HG03025 (cell line): ENCODE results near the gene CR2.
A peak's percentile ranks its signal among the peaks of the same experiment; 100 is the strongest.
"Not testable (repeated sequence)": the region's sequence is repeated elsewhere in the genome, so short reads cannot be mapped to it uniquely, and the experiment has no call there.

ENCODE experiments used
- ATAC-seq: cut with Tn5 transposase; IDR thresholded peaks from one replicate; pipeline ENCODE4 v1.9.1; 2021; ENCODE audit warnings: mild to moderate bottlenecking, moderate library complexity; ENCODE audit not compliant: unreplicated experiment, low FRiP score

The CR2 gene

GRCh38 chr1:207440626-207441025, 13.5 kb upstream of the CR2 start:
- no peak for ATAC-seq

GRCh38 chr1:207444514-207445217, 9.5 kb upstream of the CR2 start:
- no peak for ATAC-seq

- no peak for ATAC-seq
Observed at GRCh38 chr1:207453710-207454045, 450 bp upstream of the CR2 start.

- no peak for ATAC-seq
Observed at GRCh38 chr1:207455183-207455754, 1.1 kb downstream of the CR2 start.

GRCh38 chr1:207458414-207458813, 4.3 kb downstream of the CR2 start:
- no peak for ATAC-seq

GRCh38 chr1:207459008-207459407, 4.9 kb downstream of the CR2 start:
- ATAC-seq: no peak

GRCh38 chr1:207461649-207462048, 7.5 kb downstream of the CR2 start:
- no peak for ATAC-seq

- no peak for ATAC-seq
Observed at GRCh38 chr1:207462535-207462934, 8.4 kb downstream of the CR2 start.

GRCh38 chr1:207463021-207463420, 8.9 kb downstream of the CR2 start:
- no peak for ATAC-seq

- no peak for ATAC-seq
Observed at GRCh38 chr1:207463571-207463970, 9.4 kb downstream of the CR2 start.

- ATAC-seq: no peak
Observed at GRCh38 chr1:207470927-207471326, 16.8 kb downstream of the CR2 start.

- no peak for ATAC-seq
Observed at GRCh38 chr1:207474210-207474609, 20.1 kb downstream of the CR2 start.

GRCh38 chr1:207486198-207486597, 32.1 kb downstream of the CR2 start:
- no peak for ATAC-seq

- no peak for ATAC-seq
Observed at GRCh38 chr1:207487636-207488035, 33.5 kb downstream of the CR2 start.

GRCh38 chr1:207493212-207493611, 39.1 kb downstream of the CR2 start:
- no peak for ATAC-seq

- no peak for ATAC-seq
Observed at GRCh38 chr1:207494171-207494570, 40.0 kb downstream of the CR2 start.

GRCh38 chr1:207495281-207495680, 41.2 kb downstream of the CR2 start:
- not testable (repeated sequence) for ATAC-seq

- peak; percentile 57 for ATAC-seq
Observed at GRCh38 chr1:207495801-207496792, 42.0 kb downstream of the CR2 start, which contains the start of gene CR1. CR1 (plus strand) TSS chr1:207496157; CDS start chr1:207496268, 111 bp downstream.

GRCh38 chr1:207497941-207498340, 43.8 kb downstream of the CR2 start:
- ATAC-seq: no peak

- ATAC-seq: no peak
Observed at GRCh38 chr1:207499573-207499972, 45.4 kb downstream of the CR2 start.

GRCh38 chr1:207500306-207500705, 46.2 kb downstream of the CR2 start:
- no peak for ATAC-seq
